H9 (cell line): ENCODE data around the gene ACYP1. TPM values are rescaled to one million over a fixed set of nuclear protein-coding genes. Genes with fewer than 3 reads are reported as not detected.

ENCODE experiments used
- DNase-seq: peaks from one replicate; pipeline ENCODE4 v3.0.0-alpha.2; 2017
- H2AFZ ChIP-seq: one replicate; pipeline ENCODE4 v1.6.1; 2013; ENCODE audit warnings: mild to moderate bottlenecking, low read length, control low read depth, moderate library complexity
- H2AK5ac ChIP-seq: 2 replicates; pipeline ENCODE4 v1.6.1; 2013; ENCODE audit warnings: low read length, control low read depth, mixed read lengths; ENCODE audit not compliant: insufficient read length
- H2BK120ac ChIP-seq: one replicate; pipeline ENCODE4 v1.6.1; 2013; ENCODE audit warnings: low read depth, mild to moderate bottlenecking, low read length, control low read depth, inconsistent platforms; ENCODE audit not compliant: poor library complexity, severe bottlenecking
- H2BK12ac ChIP-seq: 2 replicates; pipeline ENCODE4 v1.6.1; 2013; ENCODE audit warnings: low read length, control low read depth, mixed read lengths, low read depth; ENCODE audit not compliant: insufficient read length
- H2BK15ac ChIP-seq: 2 replicates; pipeline ENCODE4 v1.6.1; 2013; ENCODE audit warnings: low read depth, low read length, control low read depth
- H2BK20ac ChIP-seq: one replicate; pipeline ENCODE4 v1.6.1; 2013; ENCODE audit warnings: low read depth, mild to moderate bottlenecking, low read length, control low read depth, inconsistent platforms; ENCODE audit not compliant: poor library complexity, severe bottlenecking
- H2BK5ac ChIP-seq: 2 replicates; pipeline ENCODE4 v1.6.1; 2013; ENCODE audit warnings: low read length, control low read depth, mixed read lengths; ENCODE audit not compliant: insufficient read length
- H3K14ac ChIP-seq: 2 replicates; pipeline ENCODE4 v1.6.1; 2013; ENCODE audit warnings: low read length, control low read depth; ENCODE audit not compliant: insufficient read depth
- H3K18ac ChIP-seq: 2 replicates; pipeline ENCODE4 v1.6.1; 2013; ENCODE audit warnings: low read depth, mild to moderate bottlenecking, mixed read lengths, low read length, control low read depth; ENCODE audit not compliant: insufficient read length
- H3K23ac ChIP-seq: 2 replicates; pipeline ENCODE4 v1.6.1; 2013; ENCODE audit warnings: low read length, control low read depth, mixed read lengths, low read depth; ENCODE audit not compliant: insufficient read length
- H3K23me2 ChIP-seq: 2 replicates; pipeline ENCODE4 v1.6.1; 2013; ENCODE audit warnings: low read depth, mild to moderate bottlenecking, mixed read lengths, low read length, control low read depth; ENCODE audit not compliant: insufficient read length, poor library complexity, severe bottlenecking
- H3K27ac ChIP-seq: 2 replicates; pipeline ENCODE4 v1.5.1; 2013; ENCODE audit warnings: low read length, control low read depth, mixed read lengths, low read depth; ENCODE audit not compliant: insufficient read length
- H3K27me3 ChIP-seq: 2 replicates; pipeline ENCODE4 v1.6.1; 2013; ENCODE audit warnings: low read length, control low read depth, inconsistent platforms; ENCODE audit not compliant: insufficient read depth
- H3K4ac ChIP-seq: 2 replicates; pipeline ENCODE4 v1.6.1; 2013; ENCODE audit warnings: low read depth, mild to moderate bottlenecking, control low read depth, inconsistent platforms, low read length, moderate library complexity
- H3K4me1 ChIP-seq: 2 replicates; pipeline ENCODE4 v1.6.1; 2013; ENCODE audit warnings: low read length, control low read depth, inconsistent platforms; ENCODE audit not compliant: insufficient read depth
- H3K4me2 ChIP-seq: 2 replicates; pipeline ENCODE4 v1.6.1; 2013; ENCODE audit warnings: low read length, control low read depth, mixed read lengths; ENCODE audit not compliant: insufficient read length, insufficient read depth
- H3K56ac ChIP-seq: 2 replicates; pipeline ENCODE4 v1.6.1; 2013; ENCODE audit warnings: low read depth, mild to moderate bottlenecking, mixed read lengths, low read length, control low read depth; ENCODE audit not compliant: insufficient read length
- H3K79me1 ChIP-seq: 2 replicates; pipeline ENCODE4 v1.6.1; 2013; ENCODE audit warnings: low read depth, mild to moderate bottlenecking, moderate library complexity, low read length, control low read depth, inconsistent platforms; ENCODE audit not compliant: insufficient read depth, poor library complexity, severe bottlenecking
- H3K79me2 ChIP-seq: 2 replicates; pipeline ENCODE4 v1.6.1; 2013; ENCODE audit warnings: low read length, control low read depth, inconsistent platforms; ENCODE audit not compliant: insufficient read depth
- H3K9ac ChIP-seq: 2 replicates; pipeline ENCODE4 v1.6.1; 2013; ENCODE audit warnings: low read length, control low read depth, mixed read lengths; ENCODE audit not compliant: insufficient read length; ENCODE audit errors: extremely low read depth
- H3K9me3 ChIP-seq: one replicate; pipeline ENCODE4 v1.6.1; 2013; ENCODE audit warnings: low read depth, low read length, inconsistent platforms; ENCODE audit not compliant: control insufficient read depth
- H3T11ph ChIP-seq: one replicate; pipeline ENCODE4 v1.6.1; 2013; ENCODE audit warnings: mild to moderate bottlenecking, low read length, control low read depth, inconsistent platforms
- H4K20me1 ChIP-seq: one replicate; pipeline ENCODE4 v1.6.1; 2013; ENCODE audit not compliant: control insufficient read depth, insufficient read length, insufficient read depth
- H4K5ac ChIP-seq: 2 replicates; pipeline ENCODE4 v1.6.1; 2013; ENCODE audit warnings: low read depth, mild to moderate bottlenecking, mixed read lengths, low read length, control low read depth; ENCODE audit not compliant: insufficient read length
- H4K8ac ChIP-seq: replicated peaks from 2 replicates; pipeline ENCODE4 v1.6.1; 2013; ENCODE audit warnings: low read length, control low read depth, mixed read lengths, low read depth; ENCODE audit not compliant: insufficient read length
- H4K91ac ChIP-seq: 2 replicates; pipeline ENCODE4 v1.6.1; 2013; ENCODE audit warnings: low read depth, mild to moderate bottlenecking, moderate library complexity, mixed read lengths, low read length, control low read depth; ENCODE audit not compliant: insufficient read length
- H3K27ac Mint-ChIP-seq, 3 experiments: 2 replicates in 2 of 3; 3 replicates in 1 of 3; pipeline ENCODE4 v1.8.0; 2020 to 2021; ENCODE audit warnings: mixed read lengths in 3 of 3, mild to moderate bottlenecking in 1 of 3, moderate library complexity in 1 of 3
- H3K27me3 Mint-ChIP-seq: 2 replicates; pipeline ENCODE4 v1.8.0; 2021; ENCODE audit warnings: low read depth, mild to moderate bottlenecking, moderate library complexity, mixed read lengths
- H3K36me3 Mint-ChIP-seq, 3 experiments: 2 replicates in 2 of 3; 3 replicates in 1 of 3; pipeline ENCODE4 v1.8.0; 2020 to 2021; ENCODE audit warnings: low read depth in 3 of 3, mixed read lengths in 3 of 3; ENCODE audit not compliant: insufficient read depth in 1 of 3
- H3K4me1 Mint-ChIP-seq, 2 experiments: 2 replicates each; pipeline ENCODE4 v1.8.0; 2020; ENCODE audit warnings: mixed read lengths in 2 of 2
- H3K4me3 Mint-ChIP-seq, 2 experiments: 2 replicates in 1 of 2; 3 replicates in 1 of 2; pipeline ENCODE4 v1.8.0; 2020 to 2021; ENCODE audit warnings: mild to moderate bottlenecking in 2 of 2, mixed read lengths in 2 of 2, moderate library complexity in 1 of 2
- H3K9me3 Mint-ChIP-seq, 2 experiments: 2 replicates in 1 of 2; 3 replicates in 1 of 2; pipeline ENCODE4 v1.8.0; 2020; ENCODE audit warnings: mild to moderate bottlenecking in 2 of 2, mixed read lengths in 2 of 2, moderate library complexity in 1 of 2
- WGBS: extraction: QIAGEN DNeasy Blood & Tissue Kit; methylation state at CpG from one replicate; pipeline ENCODE4 v1.1.7; 2013; ENCODE audit warnings: missing lambda C conversion rate, low lambda C conversion rate, mixed read lengths; ENCODE audit not compliant: insufficient read length; ENCODE audit errors: extremely low coverage; 5-methylcytosine and 5-hydroxymethylcytosine counted together
- total RNA-seq: library from RNA; stranded (reverse); gene quantifications from 2 replicates; pipeline ENCODE4 v1.2.1, GENCODE V29; 2021
- TF ChIP-seq, protein P1 (sequence below): fragments of 200-600 bp; sonication (generic); conservative IDR thresholded peaks from 3 replicates; pipeline ENCODE4 v1.8.0; 2021; ENCODE audit warnings: antibody characterized with exemption, mild to moderate bottlenecking

ACYP1 gene
- total RNA-seq, 1 experiment from 2014 or later, result 18.9 TPM

GRCh38 chr14:75025082-75025481, 38.7 kb downstream of the ACYP1 start:
- Histone ChIP-seq H3K4me2 (no peak overlapping the region), H3K9ac (no peak overlapping the region), H3K23me2 (no peaks in the 10 kb centered on the region), H3K56ac (no peak overlapping the region), H3K23ac (no peak overlapping the region), H3K4ac (no peak overlapping the region), H3K27ac (no peak overlapping the region), H4K20me1 (no peaks in the 10 kb centered on the region), H3K4me1 (no peaks in the 10 kb centered on the region), H2BK120ac (no peak overlapping the region), H3T11ph (no peak overlapping the region), H4K5ac (no peak overlapping the region), H2BK15ac (no peak overlapping the region), H2BK20ac (no peak overlapping the region), H3K14ac (no peak overlapping the region), H4K91ac (no peak overlapping the region), H3K79me1 (no peaks in the 10 kb centered on the region), H3K27me3 (no peaks in the 10 kb centered on the region), H2AK5ac (no peak overlapping the region), H4K8ac (no peak overlapping the region), H3K79me2 (no peaks in the 10 kb centered on the region), H2AFZ (no peak overlapping the region), H2BK12ac (no peak overlapping the region), H2BK5ac (no peak overlapping the region), H3K18ac (no peak overlapping the region), H3K9me3 (no peaks in the 10 kb centered on the region)
- TF ChIP-seq, protein P1, sequence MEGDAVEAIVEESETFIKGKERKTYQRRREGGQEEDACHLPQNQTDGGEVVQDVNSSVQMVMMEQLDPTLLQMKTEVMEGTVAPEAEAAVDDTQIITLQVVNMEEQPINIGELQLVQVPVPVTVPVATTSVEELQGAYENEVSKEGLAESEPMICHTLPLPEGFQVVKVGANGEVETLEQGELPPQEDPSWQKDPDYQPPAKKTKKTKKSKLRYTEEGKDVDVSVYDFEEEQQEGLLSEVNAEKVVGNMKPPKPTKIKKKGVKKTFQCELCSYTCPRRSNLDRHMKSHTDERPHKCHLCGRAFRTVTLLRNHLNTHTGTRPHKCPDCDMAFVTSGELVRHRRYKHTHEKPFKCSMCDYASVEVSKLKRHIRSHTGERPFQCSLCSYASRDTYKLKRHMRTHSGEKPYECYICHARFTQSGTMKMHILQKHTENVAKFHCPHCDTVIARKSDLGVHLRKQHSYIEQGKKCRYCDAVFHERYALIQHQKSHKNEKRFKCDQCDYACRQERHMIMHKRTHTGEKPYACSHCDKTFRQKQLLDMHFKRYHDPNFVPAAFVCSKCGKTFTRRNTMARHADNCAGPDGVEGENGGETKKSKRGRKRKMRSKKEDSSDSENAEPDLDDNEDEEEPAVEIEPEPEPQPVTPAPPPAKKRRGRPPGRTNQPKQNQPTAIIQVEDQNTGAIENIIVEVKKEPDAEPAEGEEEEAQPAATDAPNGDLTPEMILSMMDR, result no peak
- Mint-ChIP-seq H3K36me3 (peaks cover 0 to 35% (median 19%) of the 10 kb centered on the region in 3 experiments; a peak in 5 of 7 replicates), H3K4me3 (no peak overlapping the region), H3K4me1 (no peaks in the 10 kb centered on the region), H3K27ac (no peak overlapping the region), H3K9me3 (no peaks in the 10 kb centered on the region), H3K27me3 (no peaks in the 10 kb centered on the region)
- no peak for DNase-seq
- WGBS, result no CpG with 5 or more reads among the region's 4 CpGs
